Endothelial cell of umbilical vein (primary cell): Measurements from ENCODE around the gene TMEM175.
"Not testable (repeated sequence)": the region's sequence is repeated elsewhere in the genome, so short reads cannot be mapped to it uniquely, and the experiment has no call there.

Experiments used
- CTCF ChIP-seq, 2 donors: IDR thresholded peaks; 1 replicate in 1 of 2; 2 replicates in 1 of 2; pipeline ENCODE4 v1.5.1; 2011; ENCODE audit warnings: low read length in 2 of 2, mild to moderate bottlenecking in 2 of 2, moderate library complexity in 2 of 2, control low read depth in 1 of 2, inconsistent platforms in 1 of 2, low read depth in 1 of 2; ENCODE audit not compliant: insufficient read depth in 1 of 2; ENCODE audit errors: extremely low read depth in 1 of 2
- EZH2 ChIP-seq: IDR thresholded peaks from 2 replicates; pipeline ENCODE4 v1.6.1; 2012; ENCODE audit warnings: borderline replicate concordance, low read depth, mild to moderate bottlenecking, moderate library complexity, low read length, inconsistent platforms; ENCODE audit not compliant: severe bottlenecking
- GATA2 ChIP-seq: IDR thresholded peaks from 2 replicates; pipeline ENCODE4 v1.7.0; 2011; ENCODE audit warnings: low read depth, mild to moderate bottlenecking, moderate library complexity, mixed read lengths, low read length; ENCODE audit not compliant: insufficient read length, insufficient read depth
- JUN ChIP-seq: IDR thresholded peaks from 2 replicates; pipeline ENCODE4 v1.6.1; 2011; ENCODE audit warnings: borderline replicate concordance, low read depth; ENCODE audit not compliant: insufficient read length, insufficient read depth
- MAX ChIP-seq: IDR thresholded peaks from 2 replicates; pipeline ENCODE4 v1.6.1; 2011; ENCODE audit not compliant: insufficient read depth, insufficient read length
- MYC ChIP-seq: IDR thresholded peaks from one replicate; pipeline ENCODE4 v1.6.1; 2011; ENCODE audit warnings: mild to moderate bottlenecking, low read depth, low read length
- POLR2A ChIP-seq: IDR thresholded peaks from 2 replicates; pipeline ENCODE4 v1.6.1; 2012; ENCODE audit warnings: low read depth, mild to moderate bottlenecking, control low read depth, low read length
- POLR2AphosphoS5 ChIP-seq: IDR thresholded peaks from 2 replicates; pipeline ENCODE4 v1.6.1; 2012; ENCODE audit warnings: low read depth, mild to moderate bottlenecking, control low read depth, low read length, moderate library complexity; ENCODE audit not compliant: insufficient read depth

- not testable (repeated sequence) for TF ChIP-seq MAX; CTCF (IDR thresholded peaks at IDR 0.05; ENCODE audit: extremely low read depth in 1 of 2, insufficient read depth in 1 of 2, low read depth in 1 of 2, low read length in 2 of 2); JUN; POLR2A; POLR2AphosphoS5; MYC; EZH2; GATA2
Observed at GRCh38 chr4:918591-918990, 13.7 kb upstream of the TMEM175 start.
